OCI-LY7 (cell line): ENCODE results near the gene ATP9A. TPM values are rescaled to one million over a fixed set of nuclear protein-coding genes. Genes with fewer than 3 reads are reported as not detected.

ENCODE experiments used
- BruUV-seq: library from RNA; stranded (reverse); fragments of 400-500 nt; replicated peaks from 2 replicates; lab custom pipeline; 2021; lab: Mats Ljungman, UMichigan
- CTCF ChIA-PET: fragments of 300-600 bp; sonication (Branson Sonifier 250); formaldehyde crosslinking; loops from one replicate; lab custom pipeline; 2022; ENCODE audit warnings: antibody characterized with exemption; ENCODE audit not compliant: unreplicated experiment; lab: Charles Lee
- POLR2A ChIA-PET: fragments of 300-600 bp; sonication (Branson Sonifier 250); formaldehyde crosslinking; loops from one replicate; lab custom pipeline; 2022; ENCODE audit warnings: antibody characterized with exemption; lab: Charles Lee
- DNase-seq: peaks from one replicate; pipeline ENCODE4 v3.0.0-alpha.2; 2015; ENCODE audit warnings: low spot score
- H2AFZ ChIP-seq: fragments of 200-600 bp; sonication (generic), shearing (Covaris generic); 2 replicates; pipeline ENCODE4 v1.6.1; 2014; ENCODE audit warnings: mild to moderate bottlenecking, antibody characterized with exemption, low read length, moderate library complexity
- H3K27ac ChIP-seq: fragments of 200-600 bp; sonication (generic); 2 replicates; pipeline ENCODE4 v1.5.1; 2014; ENCODE audit warnings: mixed run types, low read depth, mild to moderate bottlenecking, moderate library complexity, low read length, inconsistent platforms; ENCODE audit not compliant: poor library complexity, severe bottlenecking
- H3K36me3 ChIP-seq: fragments of 200-600 bp; sonication (generic); 2 replicates; pipeline ENCODE4 v1.6.1; 2014; ENCODE audit warnings: mild to moderate bottlenecking, antibody characterized with exemption, low read length, moderate library complexity, mixed read lengths; ENCODE audit not compliant: insufficient read depth
- H3K4me1 ChIP-seq: fragments of 200-600 bp; sonication (generic); 2 replicates; pipeline ENCODE4 v1.5.1; 2014; ENCODE audit warnings: mild to moderate bottlenecking, low read length; ENCODE audit not compliant: insufficient read depth, poor library complexity, severe bottlenecking
- H3K4me2 ChIP-seq: fragments of 200-600 bp; sonication (generic); 2 replicates; pipeline ENCODE4 v1.6.1; 2014; ENCODE audit warnings: mild to moderate bottlenecking, low read length
- H3K4me3 ChIP-seq: fragments of 200-600 bp; sonication (generic); 2 replicates; pipeline ENCODE4 v1.5.1; 2014; ENCODE audit warnings: mild to moderate bottlenecking, low read depth, low read length; ENCODE audit not compliant: poor library complexity, severe bottlenecking
- H3K79me2 ChIP-seq: fragments of 200-600 bp; sonication (generic); 2 replicates; pipeline ENCODE4 v1.6.1; 2016; ENCODE audit warnings: low read depth, mild to moderate bottlenecking, low read length, moderate library complexity, mixed read lengths; ENCODE audit not compliant: insufficient read depth
- H3K9me2 ChIP-seq: fragments of 200-600 bp; sonication (generic); 2 replicates; pipeline ENCODE4 v1.6.1; 2016; ENCODE audit warnings: mild to moderate bottlenecking, low read length, mixed read lengths; ENCODE audit not compliant: insufficient read depth
- H3K9me3 ChIP-seq: fragments of 200-600 bp; sonication (generic); 2 replicates; pipeline ENCODE4 v1.6.1; 2014; ENCODE audit warnings: mild to moderate bottlenecking, mixed run types, low read length, mixed read lengths
- H4K20me1 ChIP-seq: fragments of 200-600 bp; sonication (generic); 2 replicates; pipeline ENCODE4 v1.6.1; 2014; ENCODE audit warnings: mild to moderate bottlenecking, antibody characterized with exemption, low read length, moderate library complexity, mixed read lengths; ENCODE audit not compliant: insufficient read depth
- CTCF ChIP-seq: fragments of 200-600 bp; sonication (generic); conservative IDR thresholded peaks from 2 replicates; pipeline ENCODE4 v1.5.1; 2014; ENCODE audit warnings: mild to moderate bottlenecking, antibody characterized with exemption, low read length, moderate library complexity, mixed read lengths
- EZH2phosphoT487 ChIP-seq: fragments of 200-600 bp; sonication (generic); IDR thresholded peaks from 2 replicates; pipeline ENCODE4 v1.6.1; 2018; ENCODE audit warnings: low read depth, borderline replicate concordance, mild to moderate bottlenecking, mixed run types, antibody characterized with exemption, low read length, moderate library complexity, mixed read lengths
- intact Hi-C: fragments of 100-400 bp; cut with micrococcal nuclease; formaldehyde crosslinking; loops from one replicate; pipeline ENCODE4 v1.10.0; 2022; ENCODE audit not compliant: unreplicated experiment
- total RNA-seq, 2 experiments: library from RNA; depleted of rRNA in 1 of 2; stranded (reverse); fragments of >200 nt in 1 of 2; shearing (Covaris generic) in 1 of 2; gene quantifications; 2 replicates each; pipeline ENCODE4 v1.2.3, GENCODE V29; 2014 to 2022

The ATP9A gene
- total RNA-seq, 2 experiments from 2014 or later: 0.67 to 0.85 TPM

- DNase-seq: no peak
Measured at GRCh38 chr20:51597389-51598231, 170.6 kb downstream of the ATP9A start.

GRCh38 chr20:51596668-51597388 lies 171.4 kb downstream of the ATP9A start:
- no peak overlapping the region for H3K4me2 ChIP-seq
- no TSS peak for BruUV-seq
- POLR2A ChIA-PET: interaction anchor here (0.5 to 2.4 kb wide), 11 partner anchors 14 to 670 kb away, joined by 3 to 8 read pairs (median 3); partner anchors contain the start of gene NFATC2
- H2AFZ ChIP-seq: no peak overlapping the region
- H4K20me1 ChIP-seq: no peaks in the 10 kb centered on the region
- no peaks in the 10 kb centered on the region for H3K36me3 ChIP-seq
- H3K79me2 ChIP-seq: no peaks in the 10 kb centered on the region
- TF ChIP-seq EZH2phosphoT487 (no peak), CTCF (no peak)
- CTCF ChIA-PET: interaction anchor here (0.6 to 2.0 kb wide), 2 partner anchors 226 to 337 kb away, joined by 3 to 6 read pairs; no protein-coding TSS in a partner anchor
- H3K27ac ChIP-seq: no peak overlapping the region
- no peak overlapping the region for H3K4me3 ChIP-seq
- H3K9me3 ChIP-seq: no peaks in the 10 kb centered on the region
- no peak for DNase-seq
- no peaks in the 10 kb centered on the region for H3K9me2 ChIP-seq
- intact Hi-C loops: no loop called here
- peaks cover 46% of the 10 kb centered on the region for H3K4me1 ChIP-seq

More at GRCh38 chr20:51597389-51598231, 170.6 kb downstream of the ATP9A start:
- H3K4me1 ChIP-seq: peaks cover 46% of the 10 kb centered on the region
- intact Hi-C loops: no loop called here
- no peak overlapping the region for H3K27ac ChIP-seq
- peak overlapping the region; percentile 5; the same call in 1 of the 2 replicates for H3K4me2 ChIP-seq
- ChIA-PET CTCF (interaction anchor here (0.6 kb wide), 1 partner anchor 338 kb away, joined by 3 read pairs; no protein-coding TSS in a partner anchor), POLR2A (interaction anchor here (0.7 to 1.8 kb wide), 8 partner anchors 13 to 219 kb away, joined by 3 to 4 read pairs (median 3); partner anchors contain the start of gene NFATC2)
- no peaks in the 10 kb centered on the region for H3K9me3 ChIP-seq
- H3K79me2 ChIP-seq: no peaks in the 10 kb centered on the region
- no peak overlapping the region for H3K4me3 ChIP-seq
- H3K36me3 ChIP-seq: no peaks in the 10 kb centered on the region
- BruUV-seq: no TSS peak
- no peaks in the 10 kb centered on the region for H3K9me2 ChIP-seq
- no peaks in the 10 kb centered on the region for H4K20me1 ChIP-seq
- TF ChIP-seq CTCF (no peak), EZH2phosphoT487 (no peak)
- H2AFZ ChIP-seq: no peak overlapping the region
